ENCODE measurements around the gene SOS1.

GRCh38 chr2:39160982-39161381, 40.1 kb upstream of the SOS1 start:
- TF ChIP-seq POLR2A (IDR thresholded peaks at IDR 0.05) (no peak), CTCF (IDR thresholded peaks at IDR 0.05 in 4 of 5, conservative IDR thresholded peaks at IDR 0.05 in 1 of 5) (no peak)

Measured in gastrocnemius medialis (tissue), 4 donors.